Loucy (cell line): Measurements from ENCODE around the gene TTC27.

Experiments
- CTCF ChIP-seq: fragments of 200-600 bp; sonication (generic); conservative IDR thresholded peaks from 2 replicates; pipeline ENCODE4 v1.5.1; 2014; ENCODE audit warnings: mild to moderate bottlenecking, antibody characterized with exemption, low read length
- EZH2phosphoT487 ChIP-seq: fragments of 200-600 bp; IDR thresholded peaks from 2 replicates; pipeline ENCODE4 v1.6.1; 2018; ENCODE audit warnings: antibody characterized with exemption, mild to moderate bottlenecking, moderate library complexity, borderline replicate concordance

DNA sequence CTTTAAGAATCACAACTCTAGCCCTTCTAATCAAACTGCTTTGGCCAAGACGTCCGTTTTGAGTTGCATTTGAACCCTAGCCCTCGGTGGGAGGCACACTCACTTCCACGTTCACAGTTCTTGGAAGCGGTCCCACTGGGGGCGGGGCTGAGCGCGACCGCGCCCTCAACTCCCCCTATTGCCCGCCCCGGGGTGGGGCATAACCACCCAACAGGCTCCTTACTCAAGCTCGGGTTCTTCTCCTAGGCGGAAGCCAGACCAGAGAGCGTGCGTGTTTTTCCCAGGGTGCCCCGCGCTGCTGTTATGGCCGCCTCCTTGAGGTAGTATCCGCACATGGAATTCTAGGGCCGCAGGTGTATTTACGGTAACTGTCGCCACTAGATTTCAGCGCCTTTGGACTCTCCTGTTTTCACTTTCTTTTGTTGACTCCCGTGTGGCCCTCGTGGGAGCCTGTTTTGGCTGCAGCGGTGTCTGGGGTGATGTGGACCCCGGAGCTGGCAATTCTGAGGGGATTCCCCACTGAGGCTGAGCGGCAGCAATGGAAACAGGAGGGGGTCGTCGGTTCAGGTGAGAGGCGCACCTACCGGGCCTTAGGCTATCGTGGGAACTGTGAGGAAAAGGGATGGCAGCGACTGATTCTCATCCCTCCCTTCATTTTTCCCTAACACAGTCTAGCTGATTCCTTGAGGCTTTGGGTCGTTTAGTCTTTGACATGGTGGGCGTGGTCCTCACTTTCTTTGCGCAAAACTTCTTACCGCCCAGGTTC lies at the start of gene TTC27:
- TF ChIP-seq CTCF: no peak
- no peak for TF ChIP-seq EZH2phosphoT487
